Brain pericyte (primary cell): Measurements from ENCODE around the gene ARID1B.
"Not testable (repeated sequence)": the region's sequence is repeated elsewhere in the genome, so short reads cannot be mapped to it uniquely, and the experiment has no call there.

Experiments used
- DNase-seq: peaks from one replicate; pipeline ENCODE4 v3.0.0-alpha.2; 2012; ENCODE audit warnings: low read depth, low spot score

ARID1B gene

DNA sequence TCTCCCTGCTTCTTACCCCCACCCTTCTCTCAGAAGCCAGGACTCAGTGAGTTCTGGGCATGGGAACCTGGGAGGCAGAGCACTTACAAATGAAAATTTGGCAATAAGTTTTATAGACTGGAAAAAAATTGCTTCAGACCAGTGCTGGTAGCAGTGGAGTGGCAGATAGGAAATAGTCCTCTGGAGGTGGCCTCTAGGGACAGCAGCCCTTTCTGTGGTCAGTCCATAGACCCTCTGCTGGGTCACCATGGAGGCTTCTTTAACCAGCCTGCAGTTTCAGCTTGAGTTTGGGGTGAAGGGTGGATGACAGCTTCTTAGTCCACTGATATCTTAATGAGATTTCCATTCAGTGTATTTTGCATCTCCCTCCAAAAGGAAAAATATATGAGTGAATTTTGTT, 179.1 kb downstream of the ARID1B start:
- DNase-seq: no peak

DNA sequence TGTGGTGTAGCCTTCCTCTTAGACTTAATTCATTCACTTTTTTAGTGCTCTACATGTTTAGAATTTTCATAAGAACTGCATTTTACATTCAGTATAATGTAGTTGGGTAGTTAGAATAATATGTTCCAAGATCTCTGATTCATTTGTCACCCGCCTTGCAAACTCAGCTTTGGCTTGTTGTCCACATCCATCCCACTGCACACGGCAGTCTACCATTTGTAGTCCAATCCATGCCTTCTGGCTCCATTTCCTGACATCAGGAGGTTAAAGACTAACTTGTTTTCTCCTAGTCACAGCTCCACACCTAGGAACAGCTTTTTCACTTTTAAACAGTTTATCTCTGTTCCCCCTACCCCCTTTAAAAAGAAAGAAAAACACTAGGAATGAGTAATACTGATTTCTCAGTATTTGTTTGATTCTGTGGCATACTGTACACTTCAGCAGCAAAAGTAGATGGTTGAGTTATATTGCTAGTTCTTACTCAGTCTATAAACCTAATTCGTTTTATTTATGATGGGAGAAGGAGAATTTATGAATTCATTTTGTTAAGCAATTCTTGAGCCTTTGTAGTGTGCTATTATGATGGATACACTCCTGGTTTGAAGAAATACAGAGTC, 180.9 kb downstream of the ARID1B start:
- DNase-seq: no peak

DNA sequence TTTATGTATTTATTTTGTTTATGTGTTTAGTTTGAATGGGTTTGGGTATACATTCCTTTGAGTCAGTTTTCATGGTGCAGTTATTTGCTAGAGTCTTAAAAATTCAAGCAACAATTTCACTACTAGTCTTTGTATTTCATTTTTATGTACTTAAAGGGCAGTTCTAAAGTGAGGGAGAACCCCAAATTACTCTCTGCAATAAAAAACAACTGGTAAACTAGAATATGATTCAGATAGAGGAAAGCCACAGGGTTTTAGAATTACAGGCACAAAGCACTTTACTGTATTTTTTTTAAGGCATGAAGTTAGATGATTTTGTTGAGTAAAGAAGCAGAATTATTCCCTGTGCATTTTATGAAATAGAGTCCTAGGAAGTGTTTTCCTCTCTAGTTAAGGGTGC, 183.3 kb downstream of the ARID1B start:
- no peak for DNase-seq

DNA sequence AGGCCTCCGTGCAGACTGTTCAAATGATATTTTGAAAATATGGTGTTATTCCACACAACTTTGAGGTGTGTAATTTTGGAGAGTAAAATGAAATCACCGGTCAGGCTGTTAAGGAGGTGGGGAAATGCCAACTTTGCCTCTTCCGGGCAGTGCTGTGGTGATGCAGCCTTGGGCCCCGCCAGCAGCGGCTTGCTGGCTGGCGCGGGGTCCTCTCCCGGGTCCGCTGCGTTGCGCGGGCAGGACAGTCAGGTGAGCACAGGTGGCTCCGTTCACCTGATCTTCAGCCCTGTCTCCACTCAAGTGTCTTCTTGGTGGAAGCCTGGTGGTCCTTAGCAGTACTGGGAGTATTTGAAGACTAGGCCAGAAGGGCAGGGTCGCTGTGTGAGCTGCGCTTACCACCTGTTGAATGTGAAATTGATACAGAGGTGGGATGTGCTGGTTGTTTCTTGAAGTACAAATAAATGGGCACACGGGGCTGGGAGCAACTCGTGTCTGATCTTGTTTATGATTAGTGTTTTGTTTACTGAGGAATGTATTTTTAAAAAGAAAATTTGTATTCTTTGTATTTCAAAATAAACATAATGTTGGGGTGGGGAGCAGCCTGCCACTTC, 184.2 kb downstream of the ARID1B start:
- DNase-seq: no peak

DNA sequence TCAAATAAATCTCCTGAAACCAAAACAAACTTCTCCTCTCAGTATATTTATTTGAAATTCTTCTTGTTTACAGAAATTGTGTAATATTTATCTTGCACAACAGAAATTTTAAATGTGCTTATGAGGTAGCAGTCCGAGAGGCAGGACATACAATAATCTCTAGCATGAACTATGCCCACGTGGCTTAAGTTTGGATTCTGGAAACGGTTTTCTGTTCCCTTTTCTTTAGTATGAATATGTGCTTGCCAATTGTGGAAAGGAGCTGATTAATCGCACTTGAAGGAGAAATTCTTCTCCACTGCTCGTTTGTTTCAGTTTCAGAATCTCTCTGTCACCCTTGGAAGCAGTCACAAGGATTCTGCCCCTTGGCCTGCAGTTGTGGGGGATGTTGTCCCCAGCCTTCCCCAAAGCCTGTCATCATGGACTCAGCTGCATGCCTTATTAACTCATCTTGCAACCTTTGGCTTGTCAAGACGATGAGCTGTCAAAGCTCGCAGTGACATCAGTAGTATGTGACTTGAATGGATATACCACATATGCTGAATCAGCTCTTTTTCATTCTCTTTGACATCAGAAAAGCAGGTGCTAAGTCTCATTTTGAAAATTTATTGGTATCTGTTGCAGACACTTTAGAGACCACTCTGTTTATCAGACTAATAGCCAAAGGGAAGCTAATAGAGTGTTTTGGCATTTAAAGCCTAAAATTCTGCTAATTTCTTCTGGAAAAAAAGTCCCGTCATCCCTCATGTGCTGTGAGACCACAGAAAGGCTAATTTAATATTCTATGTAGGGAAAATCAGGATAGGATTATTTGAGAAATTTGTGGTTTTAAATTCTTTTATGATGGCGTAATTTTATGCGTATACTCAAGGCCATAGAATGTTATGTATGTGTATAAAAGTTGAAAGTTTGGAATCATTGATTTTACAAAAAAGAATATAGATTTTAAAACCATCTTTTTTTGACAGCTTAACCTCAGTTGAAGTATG, 186.8 kb downstream of the ARID1B start:
- no peak for DNase-seq

DNA sequence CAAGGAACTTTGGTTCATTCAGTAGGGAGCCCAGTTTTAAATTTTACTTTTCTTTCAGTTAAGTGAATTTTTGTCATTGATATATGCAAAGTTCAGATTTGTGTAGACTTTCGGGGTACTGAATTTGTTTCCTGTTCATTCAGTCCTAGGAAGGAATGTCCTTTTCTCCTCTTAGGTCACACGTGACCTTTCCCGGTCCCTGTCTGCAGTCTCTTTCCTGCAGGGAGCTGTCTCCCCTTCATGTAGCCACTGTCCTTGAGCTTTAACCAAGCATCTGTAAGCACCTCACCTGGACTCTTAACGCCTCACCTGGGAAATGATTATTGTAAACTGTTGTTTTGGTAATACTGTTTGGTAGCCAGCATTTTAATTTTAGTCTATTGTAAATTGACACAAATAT, 190.7 kb downstream of the ARID1B start:
- DNase-seq: no peak

GRCh38 chr6:156969233-156969632, 192.1 kb downstream of the ARID1B start:
- no peak for DNase-seq

DNA sequence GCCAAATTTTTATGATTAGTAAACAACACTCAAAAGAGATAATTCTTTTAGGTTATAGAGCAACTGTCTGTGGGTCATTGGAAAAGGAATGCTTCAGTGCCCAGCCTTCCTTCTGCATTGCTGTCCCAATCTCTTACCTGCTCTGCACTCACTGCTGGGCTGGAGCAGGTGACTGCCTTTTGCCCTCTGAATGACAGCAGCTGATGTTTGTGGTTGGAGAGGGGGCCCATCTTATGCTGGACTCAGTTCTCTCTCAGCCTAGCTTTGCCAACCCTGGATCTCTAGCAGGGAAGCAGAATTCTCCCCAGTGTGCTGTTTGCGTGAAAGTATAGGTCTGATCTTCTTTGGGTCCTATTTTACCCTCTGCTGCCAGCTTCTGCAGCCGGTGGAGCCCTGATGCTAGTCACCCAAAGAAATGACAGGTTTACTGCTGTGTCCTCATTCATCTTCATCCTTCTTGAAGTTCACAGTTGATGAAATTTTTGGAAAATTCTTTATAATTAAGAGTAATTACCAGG, 193.5 kb downstream of the ARID1B start:
- DNase-seq: no peak

DNA sequence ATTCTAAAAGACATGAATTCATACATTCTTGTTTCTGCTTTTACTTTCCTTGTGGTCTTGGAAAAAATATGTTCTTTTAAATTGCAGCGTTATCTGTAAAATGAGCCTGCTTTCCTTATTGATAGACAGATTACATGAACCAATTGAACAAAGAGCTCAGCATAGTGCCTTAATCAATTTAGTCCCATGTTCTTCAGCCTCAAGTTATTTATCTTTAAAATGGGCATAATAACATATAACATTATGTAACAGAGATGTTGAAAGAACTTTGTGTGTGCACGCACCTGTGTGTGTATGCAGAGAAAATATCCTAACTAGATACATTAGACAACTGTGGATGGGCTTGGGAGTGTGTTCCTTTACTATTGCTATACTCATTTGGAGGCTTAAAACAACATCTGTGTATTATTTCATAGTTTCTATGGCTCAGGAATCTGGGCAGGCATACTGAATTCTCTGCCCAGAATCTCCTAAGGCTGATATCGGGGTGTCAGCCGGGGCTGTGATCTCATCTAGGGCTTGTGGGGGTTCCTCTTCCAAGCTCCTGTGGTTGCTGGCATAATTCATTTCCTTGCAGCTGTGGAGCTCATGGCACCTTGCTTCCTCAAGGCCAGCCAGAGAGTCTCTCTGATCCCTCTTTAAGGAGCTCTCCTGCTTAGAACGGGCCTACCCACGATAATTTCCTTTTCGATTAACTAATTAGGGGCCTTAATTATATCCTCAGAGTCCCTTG, 194.1 kb downstream of the ARID1B start:
- no peak for DNase-seq

DNA sequence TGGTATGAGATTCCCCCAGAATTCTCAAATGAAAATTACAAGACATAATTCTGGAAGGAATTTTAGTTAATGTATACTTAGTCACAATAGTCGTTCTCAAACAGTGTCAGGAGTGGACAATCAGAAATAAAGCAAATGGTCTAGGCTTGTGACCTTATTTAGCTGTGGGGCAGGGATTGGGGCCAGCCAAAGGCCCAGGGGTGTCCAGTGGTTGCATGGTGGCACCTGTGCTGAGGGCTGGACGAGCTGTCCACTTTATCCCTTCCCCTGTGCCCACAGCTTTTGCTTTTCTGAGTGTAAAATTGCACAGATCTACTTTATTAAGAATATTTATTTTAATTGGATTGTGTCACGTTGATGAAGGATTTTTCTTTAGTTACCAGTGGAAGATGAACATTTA, 195.0 kb downstream of the ARID1B start:
- no peak for DNase-seq

- DNase-seq: no peak
Measured at GRCh38 chr6:156974830-156975261, 197.7 kb downstream of the ARID1B start.

DNA sequence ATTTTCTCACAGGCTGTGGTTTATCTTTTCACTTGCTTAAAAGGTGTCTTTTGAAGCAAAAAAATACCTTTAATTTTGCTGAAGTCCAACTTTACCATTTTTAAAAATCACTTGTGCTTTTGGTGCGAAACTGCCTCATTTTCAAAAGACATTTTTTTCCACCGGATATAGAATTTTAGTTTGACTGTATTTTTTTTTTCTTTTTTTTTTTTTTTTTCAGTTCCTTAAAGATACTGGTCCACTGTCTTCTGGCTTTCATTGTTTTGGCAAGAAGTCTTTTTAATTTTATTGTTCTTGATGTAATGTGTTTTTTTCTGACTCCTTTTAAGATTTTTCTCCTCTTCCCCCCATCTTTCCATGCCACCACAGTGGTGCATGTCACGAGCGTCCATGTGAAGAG, 198.2 kb downstream of the ARID1B start:
- DNase-seq: no peak

DNA sequence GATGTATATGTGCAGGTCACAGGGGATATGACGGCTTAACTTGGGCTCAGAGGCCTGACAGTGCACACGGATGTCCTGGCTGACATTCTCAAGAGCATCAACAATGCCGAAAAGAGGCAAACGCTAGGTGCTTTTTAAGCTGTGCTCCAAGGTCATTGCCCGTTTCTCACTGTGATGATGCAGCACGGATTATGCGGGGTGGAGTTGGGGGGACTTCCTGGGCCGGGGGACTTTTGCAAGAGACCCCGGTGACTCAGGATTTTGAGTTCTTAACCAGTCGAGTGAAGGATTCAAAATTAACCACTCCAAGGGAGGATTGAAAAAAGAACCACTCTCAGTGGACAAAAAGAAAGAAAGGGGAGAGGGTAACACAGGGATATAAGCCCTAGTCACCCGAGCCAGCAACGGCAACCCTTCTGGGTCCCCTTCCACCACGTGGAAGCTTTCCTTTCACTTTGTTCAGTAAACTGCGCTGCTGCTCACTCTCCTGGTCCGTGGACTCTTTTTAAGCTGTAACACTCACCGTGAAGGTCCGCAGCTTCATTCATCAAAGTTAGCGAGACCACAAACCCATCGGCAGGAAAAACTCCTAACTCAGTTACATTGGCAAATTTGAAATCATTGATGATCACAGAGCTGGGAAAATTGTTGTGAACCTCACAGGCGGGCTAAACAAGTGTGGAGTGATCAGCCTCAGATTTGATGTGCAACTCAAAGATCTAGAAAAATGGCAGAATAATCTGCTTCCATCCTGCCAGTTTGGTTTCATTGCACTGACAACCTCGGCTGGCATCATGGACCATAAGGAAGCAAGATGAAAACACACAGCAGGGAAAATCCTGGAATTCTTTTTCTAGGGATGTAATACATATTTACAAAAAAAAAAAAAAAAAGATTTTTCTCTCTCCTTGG, 199.3 kb downstream of the ARID1B start:
- DNase-seq: no peak

DNA sequence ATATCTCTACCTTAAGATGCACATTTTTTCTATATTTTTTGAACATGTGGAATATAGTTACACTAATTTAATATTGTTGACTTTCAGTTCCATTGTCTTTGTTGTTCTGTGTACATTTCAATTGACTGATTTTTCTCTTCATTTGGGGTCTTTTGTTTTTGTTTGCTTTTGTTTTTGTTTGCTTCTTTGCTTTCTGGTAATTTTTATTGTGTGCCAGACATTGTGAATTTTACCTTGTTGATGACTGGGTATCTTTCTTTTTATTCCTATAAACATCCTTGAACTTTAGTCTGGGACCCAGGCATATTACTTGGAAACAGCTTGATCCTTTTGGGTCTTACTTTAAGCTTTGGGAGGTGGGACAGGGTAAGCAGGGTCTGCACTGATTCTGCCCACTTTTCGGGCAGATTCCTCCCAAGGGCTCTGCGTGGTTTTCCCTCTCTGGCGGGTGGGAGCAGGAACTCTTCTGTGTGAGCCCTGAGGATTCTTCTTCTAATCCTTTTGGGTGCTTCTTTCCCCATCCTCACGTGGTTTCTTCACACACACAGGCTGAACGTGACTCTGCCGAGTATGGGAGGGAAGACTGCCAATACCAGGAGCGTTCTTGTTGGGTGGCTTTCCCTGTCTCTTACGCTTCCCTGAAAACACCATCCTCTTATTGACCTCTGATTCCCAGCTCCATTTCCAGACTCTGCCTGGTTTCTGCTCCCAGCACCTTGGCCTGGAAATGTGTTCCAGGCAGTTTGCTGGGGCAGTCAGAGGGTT, 200.5 kb downstream of the ARID1B start:
- DNase-seq: no peak

DNA sequence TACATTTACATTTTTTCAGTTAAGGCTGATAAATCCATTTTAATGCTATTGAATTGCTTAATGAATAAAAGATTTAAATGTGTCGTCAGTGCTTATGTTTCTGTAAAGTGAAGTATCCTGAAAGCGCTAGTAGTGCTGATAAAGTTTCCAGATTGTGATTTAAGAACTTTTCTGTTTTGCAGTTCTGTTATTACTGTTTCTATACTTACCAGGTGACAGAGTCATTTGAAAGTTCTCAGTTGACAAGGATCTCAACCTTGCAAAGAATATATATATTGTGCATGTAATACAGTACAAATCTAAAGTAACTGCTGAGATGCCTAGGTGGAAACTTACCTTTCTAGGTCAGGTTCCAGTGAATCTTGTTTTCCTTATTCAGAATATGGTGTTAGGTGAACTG, 201.8 kb downstream of the ARID1B start:
- no peak for DNase-seq

GRCh38 chr6:156980515-156980914, 203.3 kb downstream of the ARID1B start:
- DNase-seq: no peak

GRCh38 chr6:156980948-156981347, 203.8 kb downstream of the ARID1B start:
- no peak for DNase-seq

GRCh38 chr6:156982168-156982567, 205.0 kb downstream of the ARID1B start:
- no peak for DNase-seq

- DNase-seq: not testable (repeated sequence)
Measured at GRCh38 chr6:156982864-156983263, 205.7 kb downstream of the ARID1B start.
